Memory B cell (primary cell): ENCODE data around the gene EHBP1.
"Not testable (repeated sequence)": the region's sequence is repeated elsewhere in the genome, so short reads cannot be mapped to it uniquely, and the experiment has no call there.

ENCODE experiments used
- ATAC-seq: fragments of 150-1000 bp; cut with Tn5 transposase; 2 replicates; pipeline ENCODE4 v1.10.0; 2021; ENCODE audit warnings: low read depth, mild to moderate bottlenecking, moderate library complexity
- DNase-seq, 2 donors: peaks; one replicate each; pipeline ENCODE4 v3.0.0; 2022; ENCODE audit warnings: low spot score in 2 of 2
- H3K27ac Mint-ChIP-seq: one replicate; pipeline ENCODE4 v1.8.0; 2022; ENCODE audit warnings: mild to moderate bottlenecking, moderate library complexity, mixed read lengths
- H3K27me3 Mint-ChIP-seq: one replicate; pipeline ENCODE4 v1.8.0; 2022; ENCODE audit warnings: mixed read lengths
- H3K36me3 Mint-ChIP-seq: one replicate; pipeline ENCODE4 v1.8.0; 2022; ENCODE audit warnings: mild to moderate bottlenecking, mixed read lengths
- H3K4me1 Mint-ChIP-seq: one replicate; pipeline ENCODE4 v1.8.0; 2022; ENCODE audit warnings: mixed read lengths
- H3K4me3 Mint-ChIP-seq: one replicate; pipeline ENCODE4 v1.8.0; 2022; ENCODE audit warnings: mild to moderate bottlenecking, moderate library complexity, mixed read lengths
- H3K9me3 Mint-ChIP-seq: one replicate; pipeline ENCODE4 v1.8.0; 2022; ENCODE audit warnings: mixed read lengths

Gene EHBP1

DNA sequence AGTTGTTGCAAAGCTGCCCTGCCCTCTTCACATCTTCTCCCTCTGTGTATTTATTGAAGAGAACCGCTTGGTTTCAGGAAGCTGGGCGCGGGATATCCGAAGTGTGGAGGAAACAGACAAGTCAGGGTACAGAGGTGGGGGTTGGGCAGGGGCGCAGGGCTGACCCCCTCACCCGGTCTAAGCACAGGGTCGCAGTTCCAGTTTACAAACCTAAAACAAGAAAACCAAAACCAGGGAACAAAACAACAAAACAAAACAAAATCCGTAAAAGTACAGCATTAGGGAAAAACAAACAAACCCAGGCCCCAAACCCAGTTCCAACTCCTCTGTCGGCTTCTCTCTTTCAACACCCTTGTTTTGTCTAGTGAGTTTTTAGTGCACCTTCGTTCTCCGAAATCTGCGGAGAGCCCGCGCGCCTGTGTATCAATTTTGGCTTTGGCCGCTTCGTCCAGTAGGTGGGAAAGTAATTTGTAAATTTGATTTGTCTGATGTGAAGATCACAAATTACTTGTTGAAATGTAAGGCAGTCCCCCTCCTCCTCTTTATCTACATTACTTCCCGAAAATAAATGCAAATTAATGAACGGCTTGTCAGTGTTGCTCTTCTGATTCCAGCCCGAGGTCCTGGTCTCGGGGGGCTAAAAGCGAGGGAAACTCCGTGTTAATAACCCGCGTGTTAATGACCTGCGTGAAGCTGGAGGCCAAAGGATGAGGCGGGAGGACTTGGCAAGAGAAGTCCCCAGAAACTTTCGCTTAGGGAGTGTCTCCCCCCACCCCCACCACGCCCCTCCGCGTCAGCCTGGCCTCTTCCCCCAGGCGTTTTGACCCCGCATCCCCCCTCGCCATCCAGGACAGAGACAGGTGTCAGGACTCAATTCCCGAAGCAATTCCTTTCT lies 352.0 kb downstream of the EHBP1 start:
- Mint-ChIP-seq H3K9me3 (peaks cover 3% of the 10 kb centered on the region), H3K27me3 (peaks cover 46% of the 10 kb centered on the region), H3K4me3 (peak overlapping the region; percentile 17), H3K4me1 (peaks cover 28% of the 10 kb centered on the region), H3K36me3 (no peaks in the 10 kb centered on the region), H3K27ac (peak overlapping the region; percentile 24)
- peak in 1 of 2 donors; percentile 5 for DNase-seq
- no peak for ATAC-seq

- H3K9me3 Mint-ChIP-seq: peaks cover 3% of the 10 kb centered on the region
- peak overlapping the region; percentile 57 for H3K4me3 Mint-ChIP-seq
- no peak overlapping the region for H3K27ac Mint-ChIP-seq
- H3K27me3 Mint-ChIP-seq: peaks cover 43% of the 10 kb centered on the region
- no peaks in the 10 kb centered on the region for H3K36me3 Mint-ChIP-seq
- peak; percentile 9 to 20 for DNase-seq
- no peak for ATAC-seq
- peaks cover 27% of the 10 kb centered on the region for H3K4me1 Mint-ChIP-seq
Measured at GRCh38 chr2:63058144-63058920, 352.8 kb downstream of the EHBP1 start.

DNA sequence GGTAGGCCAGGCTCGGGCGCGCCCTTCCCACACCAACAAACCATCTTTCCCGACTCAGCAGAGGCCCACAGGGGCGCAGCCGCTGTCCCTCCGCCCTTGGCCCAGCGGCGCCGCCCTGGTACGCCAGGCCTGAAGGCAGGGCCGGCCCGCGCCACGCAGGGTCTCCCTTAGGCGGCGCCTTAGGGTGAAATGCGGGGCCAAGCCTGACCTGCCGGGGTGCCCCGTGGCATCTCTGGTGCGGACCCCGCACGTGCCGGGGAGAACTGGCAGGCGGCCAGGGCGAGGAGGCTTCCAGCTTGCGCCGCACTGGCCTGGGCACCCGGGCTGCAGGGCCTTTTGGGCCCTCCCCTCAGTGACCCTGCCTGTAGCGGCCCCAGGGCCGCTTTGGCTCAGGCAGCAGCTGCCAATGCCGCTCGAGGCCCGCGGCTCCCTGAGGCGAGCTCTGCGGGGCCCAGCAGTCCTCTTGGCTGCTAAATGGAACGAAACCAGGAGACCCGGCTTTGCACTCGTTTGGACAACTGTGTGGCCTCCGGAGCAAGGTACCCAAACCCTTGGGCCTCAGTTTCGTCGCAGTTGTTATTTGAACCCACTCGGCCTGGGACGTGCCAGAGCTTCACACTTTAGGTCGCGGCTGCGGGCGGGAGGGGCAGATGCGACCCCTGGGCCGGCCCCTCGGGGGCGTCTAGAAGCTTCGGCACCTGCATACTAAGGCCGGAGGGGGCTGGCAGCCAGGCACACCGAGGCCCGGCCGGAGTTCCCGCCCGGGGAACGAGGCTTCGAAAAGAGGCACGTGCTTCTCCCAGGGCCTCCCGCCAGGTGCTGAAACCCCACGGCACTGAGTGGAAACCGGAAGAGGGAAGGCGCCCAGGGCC lies 353.6 kb downstream of the EHBP1 start:
- H3K4me3 Mint-ChIP-seq: peak overlapping the region; percentile 57
- H3K27me3 Mint-ChIP-seq: peaks cover 38% of the 10 kb centered on the region
- peaks cover 3% of the 10 kb centered on the region for H3K9me3 Mint-ChIP-seq
- no peak overlapping the region for H3K27ac Mint-ChIP-seq
- no peaks in the 10 kb centered on the region for H3K36me3 Mint-ChIP-seq
- ATAC-seq (no peak), DNase-seq (peak in 1 of 2 donors; percentile 33)
- H3K4me1 Mint-ChIP-seq: peaks cover 23% of the 10 kb centered on the region

- ATAC-seq: no peak
- H3K27ac Mint-ChIP-seq: no peak overlapping the region
- peak in 1 of 2 donors; percentile 16 for DNase-seq
Measured at GRCh38 chr2:63059793-63060471, 354.4 kb downstream of the EHBP1 start.

GRCh38 chr2:63060472-63060991 lies 355.0 kb downstream of the EHBP1 start:
- peaks cover 3% of the 10 kb centered on the region for H3K9me3 Mint-ChIP-seq
- H3K27me3 Mint-ChIP-seq: peaks cover 31% of the 10 kb centered on the region
- no peak overlapping the region for H3K4me3 Mint-ChIP-seq
- H3K4me1 Mint-ChIP-seq: peaks cover 21% of the 10 kb centered on the region
- ATAC-seq: no peak
- no peaks in the 10 kb centered on the region for H3K36me3 Mint-ChIP-seq
- DNase-seq: no peak
- H3K27ac Mint-ChIP-seq: no peak overlapping the region

More at GRCh38 chr2:63059793-63060471, 354.4 kb downstream of the EHBP1 start:
- no peak overlapping the region for H3K4me3 Mint-ChIP-seq
- H3K4me1 Mint-ChIP-seq: peaks cover 21% of the 10 kb centered on the region
- peaks cover 33% of the 10 kb centered on the region for H3K27me3 Mint-ChIP-seq
- H3K36me3 Mint-ChIP-seq: no peaks in the 10 kb centered on the region
- peaks cover 3% of the 10 kb centered on the region for H3K9me3 Mint-ChIP-seq

GRCh38 chr2:63064197-63064596 lies 358.7 kb downstream of the EHBP1 start:
- Mint-ChIP-seq H3K4me3 (no peak overlapping the region), H3K9me3 (no peaks in the 10 kb centered on the region), H3K27ac (no peak overlapping the region), H3K27me3 (peaks cover 16% of the 10 kb centered on the region), H3K36me3 (no peaks in the 10 kb centered on the region), H3K4me1 (no peaks in the 10 kb centered on the region)
- ATAC-seq (no peak), DNase-seq (no peak)

DNA sequence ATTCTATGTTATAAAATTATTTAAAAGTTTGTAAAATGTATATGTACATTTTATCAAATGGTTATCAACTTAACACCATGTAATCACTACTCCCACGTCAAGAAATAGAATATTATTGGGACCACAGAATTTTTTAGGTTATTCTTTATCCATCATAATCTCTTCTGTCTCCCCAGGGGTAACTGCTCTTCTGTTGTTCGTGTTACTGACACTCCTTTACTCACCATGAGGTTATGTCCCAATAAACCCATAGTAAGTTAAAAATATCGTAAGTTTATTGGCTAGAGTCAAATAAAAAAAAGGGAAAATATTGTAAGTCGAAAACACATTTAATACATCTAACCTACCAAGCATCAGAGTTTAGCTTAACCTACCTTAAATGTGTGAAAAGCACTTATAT lies 359.1 kb downstream of the EHBP1 start:
- no peaks in the 10 kb centered on the region for H3K4me1 Mint-ChIP-seq
- no peaks in the 10 kb centered on the region for H3K9me3 Mint-ChIP-seq
- H3K4me3 Mint-ChIP-seq: no peak overlapping the region
- ATAC-seq: no peak
- H3K27me3 Mint-ChIP-seq: peaks cover 16% of the 10 kb centered on the region
- DNase-seq: no peak
- H3K27ac Mint-ChIP-seq: no peak overlapping the region
- no peaks in the 10 kb centered on the region for H3K36me3 Mint-ChIP-seq

- Mint-ChIP-seq H3K27me3 (peaks cover 14% of the 10 kb centered on the region), H3K4me3 (no peak overlapping the region), H3K4me1 (no peaks in the 10 kb centered on the region)
Measured at GRCh38 chr2:63066265-63066664, 360.8 kb downstream of the EHBP1 start.

DNA sequence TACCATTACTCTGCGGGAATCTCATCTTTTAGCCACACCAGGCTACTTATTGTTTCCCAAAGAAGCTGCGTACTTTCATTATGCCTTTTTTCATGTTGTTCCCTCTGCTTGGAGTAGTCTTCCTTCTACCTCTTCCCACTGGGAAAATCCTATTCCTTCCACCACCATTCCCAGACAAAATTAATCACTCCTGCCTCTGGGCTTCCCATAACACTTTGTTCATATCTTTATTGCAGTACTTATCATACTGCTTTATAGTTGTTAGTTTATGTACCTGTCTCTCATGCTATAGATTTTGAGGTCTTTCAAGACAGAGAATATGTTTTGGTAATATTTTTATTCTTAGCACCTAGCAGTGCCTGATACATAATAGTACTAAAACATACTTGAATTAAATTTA lies 361.3 kb downstream of the EHBP1 start:
- H3K4me1 Mint-ChIP-seq: no peaks in the 10 kb centered on the region
- H3K4me3 Mint-ChIP-seq: no peak overlapping the region
- H3K9me3 Mint-ChIP-seq: no peaks in the 10 kb centered on the region
- H3K27ac Mint-ChIP-seq: no peak overlapping the region
- no peaks in the 10 kb centered on the region for H3K36me3 Mint-ChIP-seq
- ATAC-seq (no peak), DNase-seq (no peak)
- H3K27me3 Mint-ChIP-seq: peaks cover 14% of the 10 kb centered on the region

More at GRCh38 chr2:63066265-63066664, 360.8 kb downstream of the EHBP1 start:
- no peak for DNase-seq
- ATAC-seq: no peak
- Mint-ChIP-seq H3K36me3 (no peaks in the 10 kb centered on the region), H3K27ac (no peak overlapping the region), H3K9me3 (no peaks in the 10 kb centered on the region)

DNA sequence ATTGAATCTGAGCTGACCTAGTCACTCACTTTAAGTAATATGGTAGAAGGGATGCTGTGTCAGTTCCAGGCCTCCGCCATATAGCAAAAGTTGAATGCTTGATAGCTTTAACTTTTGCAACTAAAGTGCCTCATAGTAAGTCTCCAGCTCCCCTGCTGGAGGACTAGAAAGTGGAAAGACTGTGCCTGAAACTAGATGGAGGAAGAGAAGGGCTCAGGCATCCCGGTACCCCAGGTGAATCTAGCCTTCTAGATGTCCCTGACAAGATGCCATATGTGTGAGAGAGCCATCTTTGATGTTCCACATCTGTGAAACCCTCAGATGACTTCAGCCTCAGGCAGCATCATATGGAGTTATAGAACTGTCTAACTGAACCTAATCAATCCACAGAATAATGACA lies 366.2 kb downstream of the EHBP1 start:
- ATAC-seq (no peak), DNase-seq (no peak)
- Mint-ChIP-seq H3K9me3 (no peaks in the 10 kb centered on the region), H3K4me3 (no peak overlapping the region), H3K27me3 (peaks cover 9% of the 10 kb centered on the region), H3K36me3 (no peaks in the 10 kb centered on the region), H3K4me1 (no peaks in the 10 kb centered on the region), H3K27ac (no peak overlapping the region)

GRCh38 chr2:63073994-63074393 lies 368.5 kb downstream of the EHBP1 start:
- no peaks in the 10 kb centered on the region for H3K9me3 Mint-ChIP-seq

GRCh38 chr2:63074399-63074798 lies 368.9 kb downstream of the EHBP1 start:
- H3K36me3 Mint-ChIP-seq, H3K9me3 Mint-ChIP-seq, H3K27ac Mint-ChIP-seq, H3K4me3 Mint-ChIP-seq, H3K4me1 Mint-ChIP-seq, ATAC-seq, H3K27me3 Mint-ChIP-seq, DNase-seq: not testable (repeated sequence)

More at GRCh38 chr2:63073994-63074393, 368.5 kb downstream of the EHBP1 start:
- peaks cover 10% of the 10 kb centered on the region for H3K27me3 Mint-ChIP-seq
- DNase-seq (no peak), ATAC-seq (no peak)
- H3K4me1 Mint-ChIP-seq: no peaks in the 10 kb centered on the region
- H3K36me3 Mint-ChIP-seq: no peaks in the 10 kb centered on the region
- no peak overlapping the region for H3K4me3 Mint-ChIP-seq
- no peak overlapping the region for H3K27ac Mint-ChIP-seq
